ENCODE results near the gene ADGRG7.
"Not testable (repeated sequence)": the region's sequence is repeated elsewhere in the genome, so short reads cannot be mapped to it uniquely, and the experiment has no call there.

Gene ADGRG7

DNA sequence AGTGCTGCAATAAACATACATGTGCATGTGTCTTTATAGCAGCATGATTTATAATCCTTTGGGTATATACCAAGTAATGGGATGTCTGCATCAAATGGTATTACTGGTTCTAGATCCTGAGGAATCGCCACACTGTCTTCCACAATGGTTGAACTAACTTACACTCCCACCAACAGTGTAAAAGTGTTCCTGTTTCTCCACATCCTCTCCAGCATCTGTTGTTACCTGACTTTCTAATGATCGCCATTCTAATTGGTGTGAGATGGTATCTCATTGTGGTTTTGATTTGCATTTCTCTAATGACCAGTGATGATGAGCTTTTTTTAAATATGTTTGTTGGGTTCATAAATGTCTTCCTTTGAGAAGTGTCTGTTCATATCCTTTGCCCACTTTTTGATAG is 61.6 kb downstream of the ADGRG7 start:
- not testable (repeated sequence) for H3K27me3 ChIP-seq (ENCODE audit: insufficient read depth, insufficient read length); H3K4me1 ChIP-seq (ENCODE audit: insufficient read depth, insufficient read length); DNase-seq (ENCODE audit: low read depth, low spot score); H3K9ac ChIP-seq (ENCODE audit: insufficient read length, low read depth); H3K9me3 ChIP-seq (ENCODE audit: insufficient read depth, low read length); H3K4me3 ChIP-seq (ENCODE audit: insufficient read length, low read depth); H3K36me3 ChIP-seq (ENCODE audit: insufficient read depth, insufficient read length, low read length)

DNA sequence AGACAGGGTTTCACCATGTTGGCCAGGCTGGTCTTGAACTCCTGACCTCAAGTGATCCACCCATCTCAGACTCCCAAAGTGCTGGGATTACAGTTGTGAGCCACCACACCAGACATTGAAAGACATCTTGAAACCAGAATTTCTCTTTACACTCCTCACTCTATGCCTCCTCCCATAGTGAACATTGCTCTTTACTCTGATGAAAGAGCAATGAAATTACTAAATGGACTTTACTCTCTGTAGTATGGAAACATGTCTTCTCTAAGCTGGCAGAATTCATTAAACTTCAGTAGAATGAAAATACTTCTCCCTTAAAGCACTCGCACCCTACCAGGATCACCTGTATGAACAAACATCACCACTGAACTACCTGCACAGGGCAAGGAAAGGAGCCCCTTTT is 72.1 kb downstream of the ADGRG7 start:
- Histone ChIP-seq H3K36me3 (ENCODE audit: insufficient read depth, insufficient read length, low read length) (no peaks in the 10 kb centered on the region), H3K9ac (ENCODE audit: insufficient read length, low read depth) (no peak overlapping the region), H3K4me1 (ENCODE audit: insufficient read depth, insufficient read length) (peaks cover 2% of the 10 kb centered on the region), H3K9me3 (ENCODE audit: insufficient read depth, low read length) (no peaks in the 10 kb centered on the region; the same call in 1 of the 2 replicates), H3K4me3 (ENCODE audit: insufficient read length, low read depth) (no peak overlapping the region), H3K27me3 (ENCODE audit: insufficient read depth, insufficient read length) (no peaks in the 10 kb centered on the region)
- DNase-seq (ENCODE audit: low read depth, low spot score) = no peak
- TF ChIP-seq SUZ12 (IDR thresholded peaks at IDR 0.05; ENCODE audit: extremely low read depth, insufficient read depth, insufficient read length) (no peak), YY1 (IDR thresholded peaks at IDR 0.05; ENCODE audit: insufficient read depth, insufficient read length) (no peak), ZNF274 (IDR thresholded peaks at IDR 0.05; ENCODE audit: low read depth, low read length) (no peak)

DNA sequence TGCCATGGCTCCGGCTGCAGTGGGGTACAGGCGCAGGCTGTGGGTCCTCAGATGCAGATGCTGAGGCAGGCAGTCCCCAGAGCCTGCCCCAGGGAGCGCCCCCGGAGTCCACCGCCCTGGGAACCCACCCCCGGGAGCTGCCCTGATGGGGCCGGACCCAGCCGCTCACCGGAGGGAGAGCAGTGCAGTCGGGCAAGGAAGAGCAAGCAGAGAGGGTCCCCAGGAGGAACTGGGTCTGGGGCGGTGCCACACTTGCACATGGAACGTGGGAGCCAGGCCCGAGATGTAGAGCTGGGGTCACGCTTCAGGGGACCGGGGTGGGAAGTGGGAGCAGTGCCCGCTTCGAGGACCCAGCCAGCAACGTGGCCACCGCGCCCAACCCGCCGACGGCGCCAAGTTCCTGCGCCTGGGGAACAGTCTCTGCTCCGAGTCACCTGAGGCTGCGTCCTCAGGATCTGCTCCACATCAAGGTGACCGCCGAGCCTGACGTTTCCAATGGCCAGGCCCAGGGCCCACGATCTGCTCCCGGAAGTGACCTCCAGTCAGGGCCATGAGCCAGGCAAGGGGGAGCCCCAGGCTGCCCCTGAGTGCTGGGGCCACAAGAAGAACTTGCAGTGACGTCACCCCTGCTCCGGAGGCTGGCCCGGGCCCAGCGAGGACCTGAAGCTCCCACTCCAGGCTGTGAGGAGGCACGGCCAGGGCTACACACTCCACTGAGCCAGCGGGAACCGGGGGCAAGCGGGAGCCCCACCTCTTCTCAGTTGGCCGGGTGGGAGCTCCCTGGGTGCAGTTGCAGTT is 72.9 kb downstream of the ADGRG7 start:
- TF ChIP-seq SUZ12 (IDR thresholded peaks at IDR 0.05; ENCODE audit: extremely low read depth, insufficient read depth, insufficient read length) = no peak
- no peak for TF ChIP-seq ZNF274 (IDR thresholded peaks at IDR 0.05; ENCODE audit: low read depth, low read length)
- no peak for TF ChIP-seq YY1 (IDR thresholded peaks at IDR 0.05; ENCODE audit: insufficient read depth, insufficient read length)
- Histone ChIP-seq H3K4me3 (ENCODE audit: insufficient read length, low read depth) (no peak overlapping the region), H3K27me3 (ENCODE audit: insufficient read depth, insufficient read length) (no peaks in the 10 kb centered on the region), H3K4me1 (ENCODE audit: insufficient read depth, insufficient read length) (peaks cover 2% of the 10 kb centered on the region), H3K36me3 (ENCODE audit: insufficient read depth, insufficient read length, low read length) (no peaks in the 10 kb centered on the region), H3K9me3 (ENCODE audit: insufficient read depth, low read length) (no peaks in the 10 kb centered on the region; the same call in 1 of the 2 replicates), H3K9ac (ENCODE audit: insufficient read length, low read depth) (no peak overlapping the region)
- no peak for DNase-seq (ENCODE audit: low read depth, low spot score)

DNA sequence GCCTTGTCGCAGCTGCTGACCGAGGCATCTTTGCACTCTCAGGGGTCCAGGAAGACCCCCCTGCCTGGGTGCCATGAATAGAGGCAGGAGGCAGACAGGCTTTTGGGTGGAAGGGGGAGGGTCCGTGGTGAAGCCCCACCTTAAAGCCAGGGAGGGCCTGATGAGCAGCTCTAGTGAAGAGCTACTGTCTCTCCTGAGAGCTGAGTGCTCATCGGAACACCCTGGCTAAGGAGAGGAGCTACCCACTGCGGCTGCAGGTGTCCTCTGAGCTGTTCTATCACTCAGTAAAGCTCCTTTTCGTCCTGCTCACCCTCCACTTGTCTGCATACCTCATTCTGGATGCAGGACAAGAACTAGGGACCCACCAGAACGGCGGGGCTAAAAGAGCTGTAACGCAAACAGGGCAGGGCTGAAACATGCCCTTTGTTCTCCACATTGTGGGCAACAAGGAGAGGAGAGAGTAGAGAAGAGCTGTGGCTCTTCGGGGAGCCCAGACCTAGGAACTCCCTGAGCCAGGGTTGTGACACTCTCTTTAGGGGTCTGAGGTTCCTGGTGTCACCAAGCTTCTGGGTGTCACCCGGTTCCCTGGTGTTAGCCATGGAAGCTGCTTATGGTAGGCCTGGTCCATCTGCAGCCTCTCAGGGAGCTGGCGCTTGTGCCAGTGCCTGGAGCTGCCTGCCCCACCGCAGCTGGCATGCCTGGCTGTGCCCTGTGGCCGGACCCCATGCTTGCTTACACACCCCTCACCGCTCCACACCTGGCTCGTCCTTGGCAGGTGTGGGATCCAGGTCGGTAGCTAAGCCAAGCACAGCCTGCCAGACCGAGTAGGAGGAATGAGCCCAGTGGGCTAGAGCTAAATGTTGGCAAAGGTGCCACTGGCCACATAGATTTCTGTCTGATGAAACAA is 73.7 kb downstream of the ADGRG7 start:
- DNase-seq (ENCODE audit: low read depth, low spot score) = no peak
- no peak overlapping the region for H3K4me3 ChIP-seq (ENCODE audit: insufficient read length, low read depth)
- H3K27me3 ChIP-seq (ENCODE audit: insufficient read depth, insufficient read length) = no peaks in the 10 kb centered on the region
- no peaks in the 10 kb centered on the region for H3K36me3 ChIP-seq (ENCODE audit: insufficient read depth, insufficient read length, low read length)
- H3K9ac ChIP-seq (ENCODE audit: insufficient read length, low read depth) = no peak overlapping the region
- TF ChIP-seq SUZ12 (IDR thresholded peaks at IDR 0.05; ENCODE audit: extremely low read depth, insufficient read depth, insufficient read length) (no peak), YY1 (IDR thresholded peaks at IDR 0.05; ENCODE audit: insufficient read depth, insufficient read length) (no peak), ZNF274 (IDR thresholded peaks at IDR 0.05; ENCODE audit: low read depth, low read length) (no peak)
- H3K4me1 ChIP-seq (ENCODE audit: insufficient read depth, insufficient read length) = peaks cover 2% of the 10 kb centered on the region
- H3K9me3 ChIP-seq (ENCODE audit: insufficient read depth, low read length) = no peaks in the 10 kb centered on the region

DNA sequence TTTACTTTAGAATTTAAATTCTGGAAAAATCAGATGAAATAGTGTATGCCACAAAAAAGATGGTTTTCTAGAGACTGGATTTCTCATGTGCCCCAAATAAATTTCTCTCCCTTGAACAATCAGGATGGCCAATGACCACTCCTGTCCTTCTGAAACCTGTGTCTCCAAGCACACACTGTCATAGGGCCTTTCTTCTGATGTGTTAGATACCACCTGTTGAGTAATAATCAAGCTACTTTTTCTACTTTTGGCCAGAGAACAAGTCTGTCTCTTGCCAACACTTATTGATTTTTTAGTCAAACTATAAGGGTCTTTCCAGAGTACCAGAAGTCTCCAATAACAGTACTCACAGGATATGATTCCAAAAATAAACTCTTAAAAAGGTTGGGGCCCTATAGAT is 83.8 kb downstream of the ADGRG7 start:
- TF ChIP-seq ZNF274 (IDR thresholded peaks at IDR 0.05; ENCODE audit: low read depth, low read length) = no peak
- no peak for TF ChIP-seq YY1 (IDR thresholded peaks at IDR 0.05; ENCODE audit: insufficient read depth, insufficient read length)
- no peaks in the 10 kb centered on the region for H3K4me1 ChIP-seq (ENCODE audit: insufficient read depth, insufficient read length)
- no peaks in the 10 kb centered on the region for H3K9me3 ChIP-seq (ENCODE audit: insufficient read depth, low read length)
- H3K9ac ChIP-seq (ENCODE audit: insufficient read length, low read depth) = no peak overlapping the region
- no peaks in the 10 kb centered on the region for H3K36me3 ChIP-seq (ENCODE audit: insufficient read depth, insufficient read length, low read length)
- DNase-seq (ENCODE audit: low read depth, low spot score) = no peak
- H3K4me3 ChIP-seq (ENCODE audit: insufficient read length, low read depth) = no peak overlapping the region
- H3K27me3 ChIP-seq (ENCODE audit: insufficient read depth, insufficient read length) = no peaks in the 10 kb centered on the region

DNA sequence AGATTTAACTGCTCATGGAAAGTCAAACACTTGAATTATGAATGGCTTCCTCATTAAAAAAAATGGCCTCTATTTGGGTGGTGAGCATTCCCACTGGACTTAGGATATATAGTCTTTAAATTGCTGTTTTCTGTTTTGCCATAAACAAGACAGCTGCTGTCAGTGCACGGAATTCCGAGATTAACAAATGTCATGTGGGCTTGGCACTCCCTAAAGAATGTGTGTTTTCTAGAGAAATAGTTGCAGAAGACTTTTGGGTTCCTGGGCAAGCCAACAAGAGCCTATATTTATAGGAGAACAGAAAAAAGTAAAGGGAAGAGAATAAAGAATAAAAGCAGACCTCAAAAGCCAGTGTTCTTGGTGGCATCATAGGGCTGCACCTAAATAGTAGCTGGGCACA is 86.3 kb downstream of the ADGRG7 start:
- DNase-seq (ENCODE audit: low read depth, low spot score) = no peak
- Histone ChIP-seq H3K36me3 (ENCODE audit: insufficient read depth, insufficient read length, low read length) (no peaks in the 10 kb centered on the region), H3K27me3 (ENCODE audit: insufficient read depth, insufficient read length) (no peaks in the 10 kb centered on the region), H3K9ac (ENCODE audit: insufficient read length, low read depth) (no peak overlapping the region), H3K4me3 (ENCODE audit: insufficient read length, low read depth) (no peak overlapping the region), H3K9me3 (ENCODE audit: insufficient read depth, low read length) (no peaks in the 10 kb centered on the region), H3K4me1 (ENCODE audit: insufficient read depth, insufficient read length) (no peaks in the 10 kb centered on the region)
- no peak for TF ChIP-seq ZNF274 (IDR thresholded peaks at IDR 0.05; ENCODE audit: low read depth, low read length)
- TF ChIP-seq YY1 (IDR thresholded peaks at IDR 0.05; ENCODE audit: insufficient read depth, insufficient read length) = no peak
- TF ChIP-seq SUZ12 (IDR thresholded peaks at IDR 0.05; ENCODE audit: extremely low read depth, insufficient read depth, insufficient read length) = no peak

DNA sequence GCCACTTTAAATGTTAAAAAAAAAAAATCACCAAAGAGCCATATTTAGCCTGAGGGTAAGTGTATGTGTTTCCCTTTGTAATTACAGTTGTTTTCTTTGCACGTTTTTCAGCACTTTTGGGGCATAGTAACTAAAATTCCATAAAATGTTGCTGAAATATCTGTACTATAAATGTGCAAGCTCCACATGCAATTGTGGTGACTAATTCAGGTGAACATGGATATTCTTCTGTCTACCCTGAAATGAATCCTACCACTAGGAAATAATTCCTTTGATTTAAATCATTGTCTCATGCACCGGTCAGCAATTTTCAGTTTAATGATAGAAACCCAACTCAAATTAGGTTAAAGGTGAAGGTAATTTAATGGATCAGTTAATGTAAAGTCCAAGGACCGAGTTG is 86.8 kb downstream of the ADGRG7 start:
- H3K4me3 ChIP-seq (ENCODE audit: insufficient read length, low read depth) = no peak overlapping the region
- no peak for DNase-seq (ENCODE audit: low read depth, low spot score)
- H3K9ac ChIP-seq (ENCODE audit: insufficient read length, low read depth) = no peak overlapping the region
- no peaks in the 10 kb centered on the region for H3K36me3 ChIP-seq (ENCODE audit: insufficient read depth, insufficient read length, low read length)
- H3K27me3 ChIP-seq (ENCODE audit: insufficient read depth, insufficient read length) = no peaks in the 10 kb centered on the region
- no peak for TF ChIP-seq SUZ12 (IDR thresholded peaks at IDR 0.05; ENCODE audit: extremely low read depth, insufficient read depth, insufficient read length)
- no peak for TF ChIP-seq YY1 (IDR thresholded peaks at IDR 0.05; ENCODE audit: insufficient read depth, insufficient read length)
- TF ChIP-seq ZNF274 (IDR thresholded peaks at IDR 0.05; ENCODE audit: low read depth, low read length) = no peak
- no peaks in the 10 kb centered on the region for H3K9me3 ChIP-seq (ENCODE audit: insufficient read depth, low read length)
- H3K4me1 ChIP-seq (ENCODE audit: insufficient read depth, insufficient read length) = no peaks in the 10 kb centered on the region

All from NT2/D1 (cell line).